C4-2B (cell line): ENCODE results near the gene EOLA1.
"Not testable (repeated sequence)": the region's sequence is repeated elsewhere in the genome, so short reads cannot be mapped to it uniquely, and the experiment has no call there.

Experiments
- CTCF ChIP-seq: fragments of 450-650 bp; conservative IDR thresholded peaks from 2 replicates; pipeline ENCODE4 v1.5.1; 2017; ENCODE audit warnings: mild to moderate bottlenecking
- ZFX ChIP-seq: fragments of 450-650 bp; IDR thresholded peaks from 2 replicates; pipeline ENCODE4 v1.6.1; 2017

DNA sequence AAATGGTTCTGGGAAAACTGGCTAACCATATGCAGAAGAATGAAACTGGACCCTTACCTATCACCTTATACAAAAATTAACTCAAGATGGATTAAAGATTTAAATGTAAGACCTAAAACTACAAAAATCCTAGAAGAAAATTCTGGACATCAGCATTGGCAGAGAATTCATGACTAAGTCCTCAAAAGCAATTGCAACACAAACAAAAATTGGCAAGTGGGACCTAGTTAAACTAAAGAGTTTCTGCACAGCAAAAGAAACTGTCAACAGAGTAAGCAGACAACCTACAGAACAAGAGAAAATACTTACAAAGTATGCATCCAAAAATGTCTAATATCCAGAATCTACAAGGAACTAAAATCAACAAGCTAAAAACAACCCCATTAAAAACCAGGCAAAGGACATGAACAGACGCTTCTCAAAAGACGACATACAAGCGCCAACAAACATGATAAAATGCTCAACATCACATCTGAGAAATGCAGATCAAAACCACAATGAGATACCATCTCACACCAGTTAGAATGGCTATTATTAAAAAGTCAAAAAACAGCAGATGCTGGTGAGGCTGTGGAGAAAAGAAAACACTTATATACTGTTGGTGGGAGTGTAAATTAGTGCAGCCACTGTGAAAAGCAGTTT lies 20.1 kb upstream of the EOLA1 start:
- TF ChIP-seq CTCF, ZFX: not testable (repeated sequence)
